ENCODE data around the gene NSD2. TPM values are rescaled to one million over a fixed set of nuclear protein-coding genes. Genes with fewer than 3 reads are reported as not detected.

NSD2 gene
- total and polyA plus RNA-seq, 2 experiments from 2014 or later: 25.7 to 30.8 TPM

DNA sequence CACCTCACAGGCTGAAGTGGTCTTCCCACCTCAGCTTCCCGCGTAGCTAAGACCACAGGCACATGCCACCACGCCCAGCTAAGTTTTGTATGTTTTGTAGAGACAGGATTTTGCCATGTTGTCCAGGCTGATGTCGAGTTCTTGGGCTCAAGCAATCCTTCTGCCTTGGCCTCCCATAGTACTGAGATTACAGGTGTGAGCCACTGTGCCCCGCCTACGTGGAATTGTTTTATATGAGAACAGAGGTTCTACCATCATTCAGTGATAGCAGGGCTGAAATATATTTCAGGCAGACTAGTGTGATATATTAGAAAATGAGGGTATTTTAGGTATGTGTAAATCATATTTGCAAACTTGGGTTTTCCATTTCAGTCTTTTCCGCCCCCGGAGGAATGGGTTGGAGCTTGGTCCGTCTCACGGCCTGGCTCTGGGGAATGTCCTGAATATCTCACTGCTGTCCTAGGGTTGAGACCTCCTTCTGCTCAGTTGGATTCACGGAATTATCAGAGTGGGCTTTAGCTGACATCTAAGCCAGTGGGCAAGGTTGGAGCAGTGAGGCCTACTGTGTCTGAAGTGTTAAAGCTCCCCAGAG is 19.9 kb downstream of the NSD2 start:
- 95% methylated on average over 11 of the region's 11 CpGs for WGBS (ENCODE audit: low lambda C conversion rate, missing lambda C conversion rate)
- Histone ChIP-seq H2AFZ (no peak overlapping the region), H3K4me1 (ENCODE audit: insufficient read depth) (no peaks in the 10 kb centered on the region), H3K36me3 (replicated peaks; ENCODE audit: insufficient read depth, low read depth) (no peaks in the 10 kb centered on the region), H3K79me2 (peaks cover 100% of the 10 kb centered on the region), H3K4me2 (no peak overlapping the region), H3K27ac (no peak overlapping the region), H3K27me3 (no peaks in the 10 kb centered on the region), H3K9me2 (replicated peaks; ENCODE audit: insufficient read depth) (no peaks in the 10 kb centered on the region), H3K4me3 (no peak overlapping the region), H4K20me1 (ENCODE audit: insufficient read depth, poor library complexity, severe bottlenecking) (peaks cover 3% of the 10 kb centered on the region), H3K9me3 (ENCODE audit: low read depth) (no peaks in the 10 kb centered on the region)
- no peak for DNase-seq (ENCODE audit: low spot score)
- no peak for TF ChIP-seq EZH2 (IDR thresholded peaks at IDR 0.05; ENCODE audit: borderline replicate concordance)
- TF ChIP-seq, protein P1, sequence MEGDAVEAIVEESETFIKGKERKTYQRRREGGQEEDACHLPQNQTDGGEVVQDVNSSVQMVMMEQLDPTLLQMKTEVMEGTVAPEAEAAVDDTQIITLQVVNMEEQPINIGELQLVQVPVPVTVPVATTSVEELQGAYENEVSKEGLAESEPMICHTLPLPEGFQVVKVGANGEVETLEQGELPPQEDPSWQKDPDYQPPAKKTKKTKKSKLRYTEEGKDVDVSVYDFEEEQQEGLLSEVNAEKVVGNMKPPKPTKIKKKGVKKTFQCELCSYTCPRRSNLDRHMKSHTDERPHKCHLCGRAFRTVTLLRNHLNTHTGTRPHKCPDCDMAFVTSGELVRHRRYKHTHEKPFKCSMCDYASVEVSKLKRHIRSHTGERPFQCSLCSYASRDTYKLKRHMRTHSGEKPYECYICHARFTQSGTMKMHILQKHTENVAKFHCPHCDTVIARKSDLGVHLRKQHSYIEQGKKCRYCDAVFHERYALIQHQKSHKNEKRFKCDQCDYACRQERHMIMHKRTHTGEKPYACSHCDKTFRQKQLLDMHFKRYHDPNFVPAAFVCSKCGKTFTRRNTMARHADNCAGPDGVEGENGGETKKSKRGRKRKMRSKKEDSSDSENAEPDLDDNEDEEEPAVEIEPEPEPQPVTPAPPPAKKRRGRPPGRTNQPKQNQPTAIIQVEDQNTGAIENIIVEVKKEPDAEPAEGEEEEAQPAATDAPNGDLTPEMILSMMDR (IDR thresholded peaks at IDR 0.05; ENCODE audit: poor library complexity): no peak
- TF ChIP-seq EZH2phosphoT487 (IDR thresholded peaks at IDR 0.05; ENCODE audit: low read depth, severe bottlenecking, unreplicated experiment): no peak

DNA sequence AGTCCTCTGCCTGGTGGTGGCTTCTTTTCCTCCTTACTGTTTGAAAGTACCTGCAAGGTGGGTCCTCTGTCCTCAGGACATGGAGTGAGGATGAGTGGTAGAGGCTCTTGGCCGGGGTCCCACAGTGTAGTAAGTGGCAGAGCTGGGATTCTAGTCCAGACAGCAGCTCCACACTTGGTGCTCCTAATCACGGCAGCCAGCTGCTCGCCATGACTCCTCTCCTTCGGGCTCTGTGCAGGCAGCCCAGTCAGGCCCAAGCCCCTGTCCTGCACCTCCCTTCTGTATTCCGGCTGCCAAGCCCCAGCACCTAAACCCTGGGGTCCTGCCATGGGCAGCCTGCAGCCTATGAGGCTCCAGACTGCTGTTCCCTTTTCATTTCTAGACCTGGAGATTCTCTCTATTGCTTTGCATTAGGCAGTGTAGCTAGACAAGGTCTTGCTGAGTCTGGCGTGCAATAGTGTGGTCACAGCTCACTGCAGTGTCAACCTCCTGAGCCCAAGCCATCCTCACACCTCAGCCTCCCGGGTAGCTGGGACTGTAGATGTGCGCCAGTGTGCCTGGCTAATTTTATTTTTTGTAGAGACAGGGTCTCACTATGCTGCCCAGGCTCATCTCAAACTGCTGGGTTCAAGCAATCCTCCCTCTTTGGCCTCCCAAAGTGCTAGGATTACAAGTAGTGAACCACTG is 24.9 kb downstream of the NSD2 start:
- no peak overlapping the region for H3K4me3 ChIP-seq
- WGBS (ENCODE audit: low lambda C conversion rate, missing lambda C conversion rate): 94% methylated on average over 8 of the region's 8 CpGs
- H2AFZ ChIP-seq: no peak overlapping the region
- no peak for DNase-seq (ENCODE audit: low spot score)
- H3K4me1 ChIP-seq (ENCODE audit: insufficient read depth): peaks cover 4% of the 10 kb centered on the region
- H4K20me1 ChIP-seq (ENCODE audit: insufficient read depth, poor library complexity, severe bottlenecking): peaks cover 20% of the 10 kb centered on the region
- H3K27ac ChIP-seq: no peak overlapping the region
- no peaks in the 10 kb centered on the region for H3K9me2 ChIP-seq (replicated peaks; ENCODE audit: insufficient read depth)
- no peak overlapping the region for H3K4me2 ChIP-seq
- no peaks in the 10 kb centered on the region for H3K9me3 ChIP-seq (ENCODE audit: low read depth)
- H3K36me3 ChIP-seq (replicated peaks; ENCODE audit: insufficient read depth, low read depth): no peaks in the 10 kb centered on the region
- H3K79me2 ChIP-seq: peaks cover 88% of the 10 kb centered on the region
- TF ChIP-seq EZH2phosphoT487 (IDR thresholded peaks at IDR 0.05; ENCODE audit: low read depth, severe bottlenecking, unreplicated experiment): no peak
- TF ChIP-seq, protein P1 (IDR thresholded peaks at IDR 0.05; ENCODE audit: poor library complexity): no peak
- no peak for TF ChIP-seq EZH2 (IDR thresholded peaks at IDR 0.05; ENCODE audit: borderline replicate concordance)
- H3K27me3 ChIP-seq: no peaks in the 10 kb centered on the region

DNA sequence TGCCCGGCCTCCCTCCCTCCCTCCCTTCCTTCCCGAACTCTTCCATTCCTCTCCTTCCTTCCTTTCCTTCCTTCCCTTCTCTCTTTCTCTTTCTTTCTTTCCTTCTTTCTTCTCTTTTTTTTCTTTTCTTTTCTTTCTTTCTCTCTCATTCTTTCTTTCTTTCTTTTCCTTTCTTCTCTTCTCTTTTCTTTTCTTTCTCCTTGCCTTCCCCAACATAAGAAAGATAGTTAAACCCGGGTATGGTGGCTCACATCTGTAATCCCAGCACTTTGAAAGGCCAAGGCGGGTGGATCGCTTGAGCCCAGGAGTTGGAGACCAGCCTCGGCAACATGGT is 25.4 kb downstream of the NSD2 start:
- no peaks in the 10 kb centered on the region for H3K9me2 ChIP-seq (replicated peaks; ENCODE audit: insufficient read depth)
- H3K4me1 ChIP-seq (ENCODE audit: insufficient read depth): peaks cover 4% of the 10 kb centered on the region
- H3K79me2 ChIP-seq: peaks cover 88% of the 10 kb centered on the region
- H3K27me3 ChIP-seq: no peaks in the 10 kb centered on the region
- DNase-seq (ENCODE audit: low spot score): no peak
- peaks cover 20% of the 10 kb centered on the region for H4K20me1 ChIP-seq (ENCODE audit: insufficient read depth, poor library complexity, severe bottlenecking)
- H2AFZ ChIP-seq: no peak overlapping the region
- H3K9me3 ChIP-seq (ENCODE audit: low read depth): no peaks in the 10 kb centered on the region
- WGBS (ENCODE audit: low lambda C conversion rate, missing lambda C conversion rate): 97% methylated on average over 4 of the region's 6 CpGs
- no peaks in the 10 kb centered on the region for H3K36me3 ChIP-seq (replicated peaks; ENCODE audit: insufficient read depth, low read depth)
- no peak overlapping the region for H3K27ac ChIP-seq
- no peak overlapping the region for H3K4me2 ChIP-seq
- TF ChIP-seq EZH2 (IDR thresholded peaks at IDR 0.05; ENCODE audit: borderline replicate concordance) (no peak), EZH2phosphoT487 (IDR thresholded peaks at IDR 0.05; ENCODE audit: low read depth, severe bottlenecking, unreplicated experiment) (no peak)
- TF ChIP-seq, protein P1 (IDR thresholded peaks at IDR 0.05; ENCODE audit: poor library complexity): no peak
- H3K4me3 ChIP-seq: no peak overlapping the region
